ENCODE results near the gene LRFN4. TPM values are rescaled to one million over a fixed set of nuclear protein-coding genes. Genes with fewer than 3 reads are reported as not detected.

Gene LRFN4
- total and polyA plus RNA-seq, 2 of the 8 experiments (the other 6 are each of a cell fraction or from before 2014, with no cell fraction given): 49.8 to 64.3 TPM

- TF ChIP-seq BACH1 (IDR thresholded peaks at IDR 0.05; ENCODE audit: low read length) (peak; percentile 70), POLR2A (IDR thresholded peaks at IDR 0.05; ENCODE audit: control extremely low read depth in 1 of 2, low read depth in 2 of 2, low read length in 2 of 2) (no peak), MAFK (IDR thresholded peaks at IDR 0.05; ENCODE audit: low read depth, low read length) (peak; percentile 69), SP1 (IDR thresholded peaks at IDR 0.05; ENCODE audit: low read depth, low read length) (no peak), NRF1 (IDR thresholded peaks at IDR 0.05; ENCODE audit: low read depth, low read length) (no peak), RAD21 (IDR thresholded peaks at IDR 0.05 in 1 of 2, conservative IDR thresholded peaks at IDR 0.05 in 1 of 2; ENCODE audit: low read depth in 2 of 2, low read length in 2 of 2) (no peak), GABPA (IDR thresholded peaks at IDR 0.05; ENCODE audit: borderline replicate concordance, insufficient read depth, low read length) (no peak), EZH2 (IDR thresholded peaks at IDR 0.05; ENCODE audit: low read depth, low read length, severe bottlenecking) (no peak), ZNF274 (IDR thresholded peaks at IDR 0.05; ENCODE audit: borderline replicate concordance, extremely low read depth, low read length) (no peak), TAF1 (IDR thresholded peaks at IDR 0.05; ENCODE audit: low read depth, low read length) (0 out of 2 replicates have a peak, but pooled peaks have one; percentile 19), EGR1 (IDR thresholded peaks at IDR 0.05; ENCODE audit: borderline replicate concordance, low read depth, low read length) (no peak)
- TF ChIP-seq, protein P1, sequence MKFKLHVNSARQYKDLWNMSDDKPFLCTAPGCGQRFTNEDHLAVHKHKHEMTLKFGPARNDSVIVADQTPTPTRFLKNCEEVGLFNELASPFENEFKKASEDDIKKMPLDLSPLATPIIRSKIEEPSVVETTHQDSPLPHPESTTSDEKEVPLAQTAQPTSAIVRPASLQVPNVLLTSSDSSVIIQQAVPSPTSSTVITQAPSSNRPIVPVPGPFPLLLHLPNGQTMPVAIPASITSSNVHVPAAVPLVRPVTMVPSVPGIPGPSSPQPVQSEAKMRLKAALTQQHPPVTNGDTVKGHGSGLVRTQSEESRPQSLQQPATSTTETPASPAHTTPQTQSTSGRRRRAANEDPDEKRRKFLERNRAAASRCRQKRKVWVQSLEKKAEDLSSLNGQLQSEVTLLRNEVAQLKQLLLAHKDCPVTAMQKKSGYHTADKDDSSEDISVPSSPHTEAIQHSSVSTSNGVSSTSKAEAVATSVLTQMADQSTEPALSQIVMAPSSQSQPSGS (IDR thresholded peaks at IDR 0.05; ENCODE audit: low read length): no peak
- TF ChIP-seq, protein P2, sequence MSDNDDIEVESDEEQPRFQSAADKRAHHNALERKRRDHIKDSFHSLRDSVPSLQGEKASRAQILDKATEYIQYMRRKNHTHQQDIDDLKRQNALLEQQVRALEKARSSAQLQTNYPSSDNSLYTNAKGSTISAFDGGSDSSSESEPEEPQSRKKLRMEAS (IDR thresholded peaks at IDR 0.05): no peak
These were observed 46.2 kb upstream of the LRFN4 start (continued) for GRCh38 chr11:66810576-66811185.

Measured in H1 (cell line).